WTC11 (cell line): ENCODE results near the gene TRIM5.

Source experiments
- AFF4 ChIP-seq: sonication (generic); formaldehyde crosslinking; IDR thresholded peaks from 2 replicates; pipeline ENCODE4 v1.8.1; 2023; ENCODE audit warnings: mild to moderate bottlenecking, missing genetic modification reagents, borderline replicate concordance
- GRHL2 ChIP-seq: fragments of 250-450 bp; sonication (Bioruptor Pico); IDR thresholded peaks from 2 replicates; pipeline ENCODE4 v1.8.0; 2022; ENCODE audit warnings: mild to moderate bottlenecking, moderate library complexity; ENCODE audit not compliant: insufficient replicate concordance, severe bottlenecking

GRCh38 chr11:5646139-5646538 is 38.7 kb downstream of the TRIM5 start:
- TF ChIP-seq AFF4 (no peak), GRHL2 (CRISPR knock-in tag) (no peak)
